ENCODE results near the gene RHCE.
A peak's percentile ranks its signal among the peaks of the same experiment; 100 is the strongest.
"Not testable (repeated sequence)": the region's sequence is repeated elsewhere in the genome, so short reads cannot be mapped to it uniquely, and the experiment has no call there.

The RHCE gene

GRCh38 chr1:25460020-25460419 lies 39.4 kb upstream of the RHCE start:
- TF ChIP-seq ZFX (IDR thresholded peaks at IDR 0.05; ENCODE audit: borderline replicate concordance), result no peak
- TF ChIP-seq CTCF (IDR thresholded peaks at IDR 0.05), result no peak
- H3K27ac ChIP-seq, result no peak overlapping the region

- TF ChIP-seq ZFX (IDR thresholded peaks at IDR 0.05; ENCODE audit: borderline replicate concordance), result no peak
- no peak for TF ChIP-seq CTCF (IDR thresholded peaks at IDR 0.05)
- H3K27ac ChIP-seq, result peak overlapping the region; percentile 45
Observed at GRCh38 chr1:25458541-25459298, 38.1 kb upstream of the RHCE start.

GRCh38 chr1:25456502-25456901 lies 35.9 kb upstream of the RHCE start:
- H3K27ac ChIP-seq, result no peak overlapping the region
- TF ChIP-seq CTCF (IDR thresholded peaks at IDR 0.05) (no peak), ZFX (IDR thresholded peaks at IDR 0.05; ENCODE audit: borderline replicate concordance) (no peak)

DNA sequence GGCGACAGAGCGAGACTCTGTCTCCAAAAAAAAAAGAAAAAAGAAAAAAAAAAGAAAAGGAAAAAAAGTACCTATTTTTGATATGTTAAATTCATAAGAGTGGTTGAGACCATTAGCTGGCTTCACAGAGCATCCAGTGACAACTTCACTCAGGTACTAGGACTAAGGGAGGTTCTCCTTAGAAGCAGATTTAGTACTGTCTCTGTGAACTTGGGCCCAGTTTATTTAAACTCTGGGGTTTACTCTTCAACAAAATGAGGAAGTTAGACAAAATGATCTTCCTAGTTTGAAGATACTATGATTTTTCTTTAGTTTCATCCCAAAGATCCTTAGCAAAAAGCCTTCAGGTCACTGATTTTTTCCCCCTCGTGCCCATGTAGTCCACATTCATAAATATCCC lies 31.3 kb upstream of the RHCE start:
- no peak overlapping the region for H3K27ac ChIP-seq
- no peak for TF ChIP-seq ZFX (IDR thresholded peaks at IDR 0.05; ENCODE audit: borderline replicate concordance)
- TF ChIP-seq CTCF (IDR thresholded peaks at IDR 0.05), result no peak

GRCh38 chr1:25450891-25451290 lies 30.3 kb upstream of the RHCE start:
- TF ChIP-seq ZFX (IDR thresholded peaks at IDR 0.05; ENCODE audit: borderline replicate concordance) (no peak), CTCF (IDR thresholded peaks at IDR 0.05) (no peak)
- no peak overlapping the region for H3K27ac ChIP-seq

- TF ChIP-seq CTCF (IDR thresholded peaks at IDR 0.05) (no peak), ZFX (IDR thresholded peaks at IDR 0.05; ENCODE audit: borderline replicate concordance) (no peak)
Observed at GRCh38 chr1:25447547-25447946, 26.9 kb upstream of the RHCE start.

DNA sequence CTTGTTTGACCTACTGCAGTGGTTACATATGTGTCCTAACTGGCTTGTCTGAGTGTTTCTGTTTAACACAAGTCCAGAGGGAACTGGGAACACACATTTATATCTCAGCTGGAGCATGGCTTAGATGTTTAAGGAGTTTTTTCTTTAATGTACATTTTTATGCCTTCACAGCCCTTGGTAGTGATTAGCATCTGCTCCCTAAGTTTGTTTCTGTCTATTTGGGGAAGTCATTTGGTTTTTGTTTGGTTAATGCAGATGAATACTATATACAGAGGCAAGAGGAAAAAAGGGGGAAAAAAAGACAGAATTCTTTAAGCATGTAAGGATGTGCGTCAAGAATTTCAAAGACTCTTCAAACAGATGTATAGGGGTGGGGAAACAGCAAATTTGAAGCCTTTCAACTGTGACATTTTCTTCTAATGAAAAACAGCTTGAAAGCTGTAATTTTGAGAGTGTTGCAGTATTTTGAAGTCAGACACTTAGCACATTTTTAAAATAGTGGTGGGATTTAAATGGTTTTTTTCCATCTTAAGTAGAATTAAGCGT lies 25.4 kb upstream of the RHCE start:
- H3K27ac ChIP-seq, result no peak overlapping the region
- TF ChIP-seq CTCF (IDR thresholded peaks at IDR 0.05), result no peak

More at GRCh38 chr1:25447547-25447946, 26.9 kb upstream of the RHCE start:
- no peak overlapping the region for H3K27ac ChIP-seq

- H3K27ac ChIP-seq, result not testable (repeated sequence)
Observed at GRCh38 chr1:25444604-25445003, 24.0 kb upstream of the RHCE start.

Data from 22Rv1 (cell line).